ENCODE data around the gene CCDC57. TPM values are rescaled to one million over a fixed set of nuclear protein-coding genes. Genes with fewer than 3 reads are reported as not detected.
"Not testable (repeated sequence)": the region's sequence is repeated elsewhere in the genome, so short reads cannot be mapped to it uniquely, and the experiment has no call there.

The CCDC57 gene
- total RNA-seq, 1 donor = 21.0 TPM

DNA sequence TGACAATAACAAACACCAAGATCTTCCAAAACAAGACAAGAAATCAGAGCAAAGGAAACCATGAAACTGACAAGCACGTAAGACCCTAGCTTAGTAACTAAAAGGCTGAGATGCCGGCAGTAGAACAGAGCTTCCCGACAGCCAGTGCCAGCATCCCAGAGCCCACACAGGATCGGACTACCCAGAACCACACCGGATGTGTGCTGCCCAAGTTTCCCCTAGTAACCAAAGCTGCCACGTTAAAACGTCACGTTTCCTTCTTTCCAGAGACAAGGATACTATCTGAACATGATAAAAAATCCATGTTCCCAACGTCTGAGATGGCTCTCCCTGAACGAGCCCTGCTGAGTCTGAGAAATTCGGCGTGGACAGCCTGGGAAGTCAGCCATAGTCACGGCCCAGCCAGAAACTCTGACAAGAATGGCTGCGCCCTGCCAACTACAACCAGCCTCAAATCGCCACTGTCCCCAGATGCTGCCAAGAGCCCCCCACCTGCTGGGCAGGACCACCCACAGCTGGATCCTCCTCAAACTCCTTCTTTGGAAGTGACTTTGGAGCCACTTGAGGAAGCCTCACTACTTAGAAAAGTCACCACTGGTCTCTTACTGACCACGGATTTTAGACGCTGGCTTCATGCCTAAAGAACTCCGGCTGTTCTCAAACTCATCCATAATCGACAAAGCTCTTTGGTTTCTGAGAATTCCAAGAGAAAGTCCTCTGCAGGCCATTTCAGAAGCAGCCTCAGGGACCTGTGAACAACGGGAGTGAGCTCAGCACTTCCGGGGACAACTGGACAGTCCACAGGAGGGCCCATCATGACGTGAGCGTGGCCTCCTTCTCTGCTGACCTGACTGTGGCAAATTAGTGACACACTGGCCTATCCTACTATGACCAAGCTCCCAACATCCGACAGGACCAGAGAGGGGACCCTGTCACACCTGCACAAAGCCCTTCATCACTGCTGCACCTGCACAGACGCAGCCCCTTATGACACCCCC is 16.7 kb downstream of the CCDC57 start:
- Histone ChIP-seq H3K79me2 (ENCODE audit: insufficient read depth, low read length) (no peaks in the 10 kb centered on the region), H3K4me2 (ENCODE audit: insufficient read depth, low read length) (no peak overlapping the region), H3K4me3 (ENCODE audit: insufficient read depth, low read length) (no peak overlapping the region), H4K20me1 (ENCODE audit: insufficient read depth, low read length) (peaks cover 3% of the 10 kb centered on the region), H3K27me3 (ENCODE audit: insufficient read depth, low read length) (no peaks in the 10 kb centered on the region), H3K9me3 (ENCODE audit: low read depth, low read length) (no peaks in the 10 kb centered on the region), H3K36me3 (ENCODE audit: insufficient read depth, low read length) (peaks cover 53% of the 10 kb centered on the region), H3K4me1 (ENCODE audit: insufficient read depth, low read length) (no peaks in the 10 kb centered on the region), H3K27ac (ENCODE audit: low read depth, low read length) (no peak overlapping the region), H2AFZ (ENCODE audit: low read length) (no peak overlapping the region)
- no peak for DNase-seq (ENCODE audit: insufficient read length, low spot score, missing footprints)
- TF ChIP-seq, protein P1, sequence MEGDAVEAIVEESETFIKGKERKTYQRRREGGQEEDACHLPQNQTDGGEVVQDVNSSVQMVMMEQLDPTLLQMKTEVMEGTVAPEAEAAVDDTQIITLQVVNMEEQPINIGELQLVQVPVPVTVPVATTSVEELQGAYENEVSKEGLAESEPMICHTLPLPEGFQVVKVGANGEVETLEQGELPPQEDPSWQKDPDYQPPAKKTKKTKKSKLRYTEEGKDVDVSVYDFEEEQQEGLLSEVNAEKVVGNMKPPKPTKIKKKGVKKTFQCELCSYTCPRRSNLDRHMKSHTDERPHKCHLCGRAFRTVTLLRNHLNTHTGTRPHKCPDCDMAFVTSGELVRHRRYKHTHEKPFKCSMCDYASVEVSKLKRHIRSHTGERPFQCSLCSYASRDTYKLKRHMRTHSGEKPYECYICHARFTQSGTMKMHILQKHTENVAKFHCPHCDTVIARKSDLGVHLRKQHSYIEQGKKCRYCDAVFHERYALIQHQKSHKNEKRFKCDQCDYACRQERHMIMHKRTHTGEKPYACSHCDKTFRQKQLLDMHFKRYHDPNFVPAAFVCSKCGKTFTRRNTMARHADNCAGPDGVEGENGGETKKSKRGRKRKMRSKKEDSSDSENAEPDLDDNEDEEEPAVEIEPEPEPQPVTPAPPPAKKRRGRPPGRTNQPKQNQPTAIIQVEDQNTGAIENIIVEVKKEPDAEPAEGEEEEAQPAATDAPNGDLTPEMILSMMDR (IDR thresholded peaks at IDR 0.05; ENCODE audit: extremely low read depth, low read depth, low read length) = no peak

DNA sequence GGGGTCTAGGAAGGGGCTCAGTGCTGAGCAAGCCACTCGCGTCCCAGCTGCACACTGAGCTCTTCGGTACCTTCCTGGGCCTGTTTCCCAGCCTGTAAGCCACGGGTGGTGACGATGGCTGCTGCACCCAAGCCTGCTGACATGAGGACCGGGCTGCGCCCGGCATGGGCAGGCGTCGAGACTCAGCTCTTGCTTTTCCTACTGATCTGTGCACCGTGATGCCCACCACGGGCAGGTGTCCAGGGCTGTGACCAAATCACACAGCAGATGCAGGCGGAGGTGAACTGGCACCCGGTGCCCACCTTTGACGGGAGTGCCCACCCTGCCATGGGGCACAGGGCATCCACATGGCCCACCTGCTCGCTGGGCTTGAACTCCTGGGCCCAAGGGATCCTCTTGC is 17.9 kb downstream of the CCDC57 start:
- H3K27ac ChIP-seq (ENCODE audit: low read depth, low read length) = no peak overlapping the region
- H2AFZ ChIP-seq (ENCODE audit: low read length) = no peak overlapping the region
- no peak overlapping the region for H3K4me3 ChIP-seq (ENCODE audit: insufficient read depth, low read length)

DNA sequence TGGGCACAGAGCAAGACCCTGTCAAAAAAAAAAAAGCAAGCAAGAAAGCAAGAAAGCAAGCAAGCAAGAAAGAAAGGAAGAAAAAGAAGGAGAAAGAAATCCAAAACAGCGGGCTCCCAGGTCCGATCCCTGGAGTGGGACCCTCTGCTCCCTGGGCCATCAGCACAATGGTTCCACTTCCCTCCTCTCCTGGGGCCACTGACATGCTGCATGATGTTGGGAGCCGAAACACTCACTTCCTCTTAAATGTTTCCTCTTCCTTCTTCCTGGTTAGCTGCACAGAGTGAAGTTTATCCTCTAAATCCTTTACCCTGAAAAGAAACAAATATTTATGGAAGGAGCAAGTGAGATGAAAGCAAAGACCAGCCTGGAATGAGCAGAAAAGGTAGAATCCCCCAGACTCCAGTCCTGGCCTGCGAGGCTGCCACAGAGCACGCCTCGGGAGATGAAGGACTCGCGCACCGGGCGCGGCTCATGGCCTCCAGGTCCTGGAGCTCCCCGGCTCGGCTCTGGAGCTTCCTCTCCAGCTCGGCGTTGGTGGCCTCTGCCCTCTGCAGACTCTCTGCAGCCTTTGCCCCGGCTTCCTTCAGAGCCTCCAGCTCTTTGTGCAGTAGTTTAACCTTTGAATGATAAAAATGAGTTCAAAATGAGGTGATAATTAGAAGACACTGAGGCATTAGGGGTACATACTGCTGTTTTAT is 19.0 kb downstream of the CCDC57 start:
- Histone ChIP-seq H3K27me3 (ENCODE audit: insufficient read depth, low read length) (no peaks in the 10 kb centered on the region), H3K79me2 (ENCODE audit: insufficient read depth, low read length) (no peaks in the 10 kb centered on the region), H3K4me3 (ENCODE audit: insufficient read depth, low read length) (no peak overlapping the region), H3K4me1 (ENCODE audit: insufficient read depth, low read length) (no peaks in the 10 kb centered on the region), H3K27ac (ENCODE audit: low read depth, low read length) (no peak overlapping the region), H3K9me3 (ENCODE audit: low read depth, low read length) (no peaks in the 10 kb centered on the region), H3K36me3 (ENCODE audit: insufficient read depth, low read length) (peaks cover 45% of the 10 kb centered on the region), H3K4me2 (ENCODE audit: insufficient read depth, low read length) (no peak overlapping the region), H2AFZ (ENCODE audit: low read length) (no peak overlapping the region), H4K20me1 (ENCODE audit: insufficient read depth, low read length) (peaks cover 3% of the 10 kb centered on the region)
- DNase-seq (ENCODE audit: insufficient read length, low spot score, missing footprints) = no peak
- TF ChIP-seq, protein P1 (IDR thresholded peaks at IDR 0.05; ENCODE audit: extremely low read depth, low read depth, low read length) = no peak

More for the DNA sequence above, 17.9 kb downstream of the CCDC57 start:
- TF ChIP-seq, protein P1 (IDR thresholded peaks at IDR 0.05; ENCODE audit: extremely low read depth, low read depth, low read length) = no peak
- no peak overlapping the region for H3K4me2 ChIP-seq (ENCODE audit: insufficient read depth, low read length)
- peaks cover 49% of the 10 kb centered on the region for H3K36me3 ChIP-seq (ENCODE audit: insufficient read depth, low read length)
- no peaks in the 10 kb centered on the region for H3K4me1 ChIP-seq (ENCODE audit: insufficient read depth, low read length)
- H3K79me2 ChIP-seq (ENCODE audit: insufficient read depth, low read length) = no peaks in the 10 kb centered on the region
- H3K27me3 ChIP-seq (ENCODE audit: insufficient read depth, low read length) = no peaks in the 10 kb centered on the region
- DNase-seq (ENCODE audit: insufficient read length, low spot score, missing footprints) = no peak
- H3K9me3 ChIP-seq (ENCODE audit: low read depth, low read length) = no peaks in the 10 kb centered on the region
- peaks cover 3% of the 10 kb centered on the region for H4K20me1 ChIP-seq (ENCODE audit: insufficient read depth, low read length)

DNA sequence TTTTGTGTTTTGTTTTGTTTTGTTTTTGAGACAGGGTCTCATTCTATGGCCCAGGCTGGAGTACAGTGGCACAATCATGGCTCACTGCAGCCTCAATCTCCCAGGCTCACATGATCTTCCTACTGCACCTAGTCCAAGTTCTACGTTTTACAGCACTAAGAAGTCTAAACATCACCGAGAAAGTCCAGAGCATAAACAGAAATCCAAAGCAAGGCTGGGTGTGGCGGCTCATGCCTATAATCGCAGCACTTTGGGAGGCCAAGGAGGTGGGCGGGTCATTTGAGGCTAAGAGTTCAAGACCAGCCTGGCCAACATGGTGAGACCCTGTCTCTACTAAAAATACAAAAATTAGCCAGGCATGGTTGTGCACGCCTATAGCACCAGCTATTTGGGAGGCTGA is 19.6 kb downstream of the CCDC57 start:
- H3K4me3 ChIP-seq (ENCODE audit: insufficient read depth, low read length); DNase-seq (ENCODE audit: insufficient read length, low spot score, missing footprints); H3K4me1 ChIP-seq (ENCODE audit: insufficient read depth, low read length); H3K79me2 ChIP-seq (ENCODE audit: insufficient read depth, low read length); H3K27ac ChIP-seq (ENCODE audit: low read depth, low read length); H2AFZ ChIP-seq (ENCODE audit: low read length); H4K20me1 ChIP-seq (ENCODE audit: insufficient read depth, low read length); H3K27me3 ChIP-seq (ENCODE audit: insufficient read depth, low read length); H3K4me2 ChIP-seq (ENCODE audit: insufficient read depth, low read length); H3K9me3 ChIP-seq (ENCODE audit: low read depth, low read length): not testable (repeated sequence)
- H3K36me3 ChIP-seq (ENCODE audit: insufficient read depth, low read length) = peaks cover 45% of the 10 kb centered on the region

All from osteoblast (primary cell).